Renal cortical epithelial cell (primary cell): ENCODE data around the gene PCDH9. TPM values are rescaled to one million over a fixed set of nuclear protein-coding genes. Genes with fewer than 3 reads are reported as not detected.
"Not testable (repeated sequence)": the region's sequence is repeated elsewhere in the genome, so short reads cannot be mapped to it uniquely, and the experiment has no call there.

ENCODE experiments used
- DNase-seq: peaks from one replicate; pipeline ENCODE4 v3.0.0-alpha.2; 2011; ENCODE audit warnings: low read depth
- total RNA-seq: library from RNA; depleted of rRNA; stranded (reverse); fragments of >200 nt; gene quantifications from 2 replicates; pipeline ENCODE4 v1.2.3, GENCODE V29; 2014

Gene PCDH9
- total RNA-seq, 1 donor from 2014 or later, result 4.6 TPM

DNA sequence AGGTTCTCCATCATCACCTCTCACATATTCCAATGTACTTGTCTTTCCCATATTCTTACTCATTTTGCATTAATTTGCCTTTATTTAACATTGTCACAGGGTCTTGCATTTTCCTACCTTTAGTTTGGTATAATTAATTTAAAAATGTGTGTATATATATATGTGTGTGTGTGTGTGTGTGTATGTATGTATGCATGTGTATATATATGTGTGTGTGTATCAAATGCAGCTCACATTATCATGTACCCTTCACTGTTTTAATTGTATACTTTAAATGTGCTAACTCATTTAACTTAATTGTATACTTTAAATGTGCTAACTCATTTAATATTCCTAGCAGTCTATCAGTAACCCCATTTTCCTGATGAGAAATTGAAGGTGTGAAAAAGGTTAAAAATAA, 104.5 kb downstream of the PCDH9 start:
- DNase-seq, result no peak

DNA sequence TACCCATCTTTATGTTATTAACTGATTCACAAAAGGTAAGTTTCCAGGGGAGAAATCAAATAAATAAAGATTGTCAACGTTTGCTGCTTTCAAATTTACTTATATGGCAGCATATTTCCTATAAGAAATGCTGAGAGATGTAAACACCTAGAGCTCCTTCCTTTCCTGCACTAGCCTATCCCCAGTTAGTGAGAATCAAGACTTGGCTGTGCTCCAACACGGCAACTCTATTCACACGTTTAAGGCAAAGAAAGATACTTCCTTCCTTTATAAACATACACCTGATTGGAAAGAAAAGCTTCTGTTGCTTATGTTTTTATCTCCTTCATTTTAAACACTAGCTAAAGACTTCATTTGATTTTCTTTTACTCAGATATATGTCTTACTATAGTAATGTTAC, 107.0 kb downstream of the PCDH9 start:
- DNase-seq, result no peak

DNA sequence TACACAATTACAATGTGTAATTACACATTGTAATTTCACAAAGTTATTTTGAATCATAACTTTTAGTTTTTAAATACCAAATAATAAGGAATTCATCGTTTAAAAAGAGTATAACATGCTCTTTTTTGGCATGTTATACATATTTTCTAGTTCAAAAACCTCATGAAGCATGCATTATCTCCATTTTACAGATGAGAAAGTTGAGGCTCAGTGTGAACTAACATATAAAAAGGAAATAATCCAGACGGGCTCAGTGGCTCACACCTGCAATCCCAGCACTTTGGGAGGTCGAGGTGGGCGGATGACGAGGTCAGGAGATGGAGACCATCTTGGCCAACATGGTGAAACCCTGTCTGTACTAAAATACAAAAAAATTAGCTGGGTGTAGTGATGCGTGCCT, 107.9 kb downstream of the PCDH9 start:
- DNase-seq, result no peak

DNA sequence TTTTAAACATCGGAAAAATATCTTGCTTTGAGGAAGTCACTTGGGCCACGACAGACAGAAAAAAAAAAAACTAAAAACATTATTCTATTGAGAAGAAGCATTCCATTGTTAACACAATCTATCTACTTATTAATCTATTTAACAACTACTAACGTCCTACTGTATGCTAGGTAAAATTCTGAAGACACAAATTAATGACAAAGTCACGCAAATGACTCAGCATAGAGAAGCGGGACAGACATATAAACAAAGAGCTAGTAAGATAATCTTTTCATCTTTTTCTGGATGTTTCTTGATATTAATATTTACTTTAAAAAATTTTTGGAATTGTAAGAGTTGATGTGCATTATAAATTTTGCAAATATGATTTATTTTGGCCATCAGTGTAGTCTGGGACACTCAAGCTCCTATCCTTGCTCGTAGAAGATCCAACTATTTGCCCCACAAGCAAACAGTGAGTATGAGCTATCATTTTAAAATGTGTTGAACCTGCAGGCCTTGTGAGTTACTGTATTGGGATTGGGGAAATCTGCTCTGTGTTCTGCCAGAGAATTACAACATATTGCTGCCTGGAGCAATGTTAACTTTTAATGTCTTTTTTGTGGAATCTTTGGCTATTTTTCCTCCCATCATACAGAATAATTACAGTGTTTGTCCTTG, 109.1 kb downstream of the PCDH9 start:
- DNase-seq, result peak; percentile 52

DNA sequence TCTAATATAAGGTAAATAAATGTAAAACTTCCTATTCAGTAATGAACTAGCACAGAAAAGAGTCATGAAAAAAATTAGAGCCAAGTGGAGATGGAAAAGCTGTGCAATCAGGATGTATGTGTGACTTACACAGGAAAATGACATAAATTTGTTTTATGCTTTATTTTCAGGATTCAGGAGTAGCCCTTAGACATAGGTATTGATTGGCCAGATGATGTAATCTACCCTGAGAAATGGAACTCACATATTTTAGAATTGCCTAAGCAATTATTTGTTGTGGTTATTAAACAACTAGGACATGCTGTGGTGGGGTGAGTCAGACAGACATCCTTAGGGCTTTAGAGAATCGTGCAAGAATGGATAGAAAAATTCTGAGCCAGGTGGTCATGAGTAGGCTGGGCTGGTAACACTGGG, 110.6 kb downstream of the PCDH9 start:
- peak; percentile 98 for DNase-seq

DNA sequence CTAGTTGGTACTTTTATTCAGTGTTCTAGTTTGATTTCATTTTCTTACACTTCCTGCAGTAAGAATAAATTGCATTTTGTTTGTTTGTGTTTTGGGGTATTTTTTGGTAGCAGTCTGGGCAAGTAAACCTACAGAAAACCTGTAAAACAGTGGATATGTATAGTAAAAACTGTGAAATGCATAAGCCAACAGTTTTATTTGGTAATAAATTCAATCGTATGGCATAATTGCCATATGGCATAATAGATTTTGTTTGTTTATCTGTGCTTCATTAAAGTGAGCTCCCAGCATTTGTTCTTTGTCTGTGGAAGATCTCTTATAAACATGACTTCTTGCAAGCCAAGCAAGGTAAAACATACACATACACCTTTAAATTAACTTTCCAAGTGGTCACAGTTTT, 111.9 kb downstream of the PCDH9 start:
- DNase-seq, result no peak

DNA sequence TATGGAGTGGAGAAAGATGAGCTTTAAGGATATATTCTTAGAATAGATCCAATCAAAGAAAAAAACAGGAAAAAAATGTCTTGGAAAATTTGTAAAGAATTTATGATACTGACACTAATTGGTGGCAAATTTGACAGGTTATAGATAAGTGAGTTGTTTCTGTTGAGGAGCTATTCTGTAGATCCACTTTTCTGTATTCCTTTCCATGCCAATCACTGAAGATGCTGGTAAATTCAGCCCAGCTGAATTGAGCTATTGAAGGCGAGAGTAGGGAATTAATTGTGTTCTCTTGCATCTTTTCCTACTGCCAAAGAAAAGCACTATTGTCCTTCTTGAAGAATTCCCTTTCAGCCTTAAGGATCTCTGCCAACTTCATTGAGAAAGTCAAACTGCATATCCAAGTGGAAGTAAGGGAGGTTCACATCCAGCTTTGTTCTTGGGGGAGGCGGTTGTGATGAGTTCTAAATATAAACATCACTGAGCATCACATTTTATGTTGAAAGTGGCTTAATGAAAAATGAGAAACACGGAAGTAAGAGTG, 113.1 kb downstream of the PCDH9 start:
- no peak for DNase-seq

DNA sequence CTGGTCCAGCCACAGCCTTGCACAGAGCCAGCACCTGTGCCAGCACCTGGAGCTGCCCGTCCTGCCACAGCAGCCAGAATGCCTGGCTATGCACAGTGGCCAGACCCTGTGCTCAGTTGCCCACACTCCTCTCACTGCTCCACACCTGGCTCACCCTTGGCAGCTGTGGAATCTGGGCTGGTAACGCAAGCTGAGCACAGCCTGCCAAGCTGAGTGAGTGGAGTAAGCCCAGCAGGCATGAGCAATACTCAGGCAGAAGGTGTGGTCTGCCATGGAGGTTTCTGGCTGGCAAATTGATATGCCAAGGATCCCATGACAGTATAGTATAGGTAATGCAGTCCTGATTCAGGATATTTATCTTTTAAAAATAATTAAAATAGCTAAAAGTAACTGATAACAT, 122.2 kb downstream of the PCDH9 start:
- no peak for DNase-seq

DNA sequence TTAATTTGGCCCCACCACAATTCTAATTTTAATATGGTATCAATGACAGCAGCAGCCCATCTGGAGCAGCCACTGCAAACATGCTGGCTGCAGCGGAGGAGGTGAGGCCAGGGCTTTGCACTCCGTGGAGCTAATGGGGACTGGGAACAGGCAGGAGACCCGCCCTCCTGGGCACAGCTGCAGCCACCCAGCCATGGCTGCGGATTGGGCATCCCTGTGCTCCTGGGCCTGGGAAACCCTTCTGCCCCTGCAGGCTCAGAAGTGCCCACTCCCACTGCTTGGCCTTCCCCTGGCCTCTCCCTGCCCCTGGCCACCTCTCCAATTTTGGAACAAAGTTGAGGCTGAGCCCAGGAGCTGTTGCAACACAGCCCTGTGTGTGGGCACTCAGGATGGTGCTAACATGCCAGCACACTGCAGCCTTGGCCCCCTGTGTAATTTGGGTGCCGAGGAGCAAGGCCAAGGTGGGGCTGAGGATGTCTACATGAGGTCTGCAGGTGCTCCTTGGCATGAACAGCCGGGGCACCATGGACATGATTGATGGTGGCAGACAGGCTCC, 123.6 kb downstream of the PCDH9 start:
- DNase-seq, result no peak

DNA sequence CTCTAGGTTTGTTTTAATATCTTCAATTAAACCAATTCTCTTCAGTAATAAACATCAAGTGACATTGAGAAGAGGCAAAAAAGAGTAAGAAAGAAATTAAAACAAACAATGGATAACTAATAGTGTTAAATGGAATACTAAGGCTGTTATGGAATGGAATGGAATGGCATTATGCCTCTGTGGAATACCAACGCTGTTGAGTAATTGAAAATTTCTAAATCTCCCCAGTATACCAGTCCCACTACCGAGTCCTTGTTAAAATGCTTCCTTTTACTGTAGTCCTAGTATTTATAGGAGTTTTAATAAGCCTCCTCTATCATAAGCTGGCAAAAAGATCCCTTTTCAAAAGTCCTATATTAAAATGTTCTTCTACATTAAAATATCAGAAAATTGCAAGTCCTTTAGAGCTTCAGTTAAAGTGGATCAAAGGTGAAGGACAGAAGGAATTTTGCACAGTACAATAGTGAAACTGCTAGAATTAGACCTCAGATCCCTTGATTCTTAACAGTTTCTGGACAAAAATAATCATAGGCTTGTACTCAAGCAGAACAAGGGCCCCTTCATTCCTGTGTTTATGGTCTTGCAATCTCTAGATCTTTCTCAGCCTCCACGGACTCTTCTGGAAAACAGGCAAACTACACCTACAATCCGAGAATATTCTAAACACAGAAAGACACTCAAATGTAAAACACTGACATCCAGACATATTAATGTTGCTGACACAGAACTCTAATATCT, 128.2 kb downstream of the PCDH9 start:
- no peak for DNase-seq

DNA sequence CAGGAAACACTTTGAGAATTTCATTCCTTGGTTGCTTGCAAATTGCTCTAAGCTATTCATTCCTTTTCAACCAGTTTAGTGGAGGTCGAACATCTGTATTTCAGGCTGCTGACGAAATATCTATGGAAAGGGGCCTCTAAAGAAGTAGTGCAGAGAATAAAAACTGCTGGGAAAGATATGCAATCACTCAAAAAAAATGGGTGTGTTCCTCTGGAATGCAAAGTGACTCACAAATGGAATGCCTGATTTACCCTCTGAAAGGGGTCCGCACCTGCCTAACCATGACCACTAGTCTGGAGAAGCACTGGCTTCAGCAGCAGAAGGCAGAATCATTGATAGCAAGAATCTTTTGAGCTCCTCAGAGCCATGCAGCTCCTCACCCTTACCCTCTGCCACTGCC, 129.4 kb downstream of the PCDH9 start:
- peak; percentile 54 for DNase-seq

DNA sequence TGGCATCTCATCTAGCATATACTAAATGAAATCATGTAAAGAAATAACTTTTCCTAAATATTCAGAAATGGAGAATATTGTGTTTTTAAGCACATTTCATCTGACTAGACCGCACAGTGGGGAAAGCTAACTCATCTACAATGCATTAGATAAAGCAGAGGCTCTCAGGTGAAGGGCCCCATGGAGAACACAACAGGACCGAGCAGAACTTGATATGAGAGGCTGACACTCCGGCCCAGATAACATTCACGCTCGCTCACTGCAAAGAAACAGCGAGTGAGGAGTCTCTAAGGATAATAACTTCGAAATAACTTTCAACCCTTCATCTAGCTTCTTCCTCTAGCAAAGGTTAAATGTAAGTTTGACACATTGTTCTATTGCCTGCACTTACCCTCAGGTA, 130.6 kb downstream of the PCDH9 start:
- no peak for DNase-seq

DNA sequence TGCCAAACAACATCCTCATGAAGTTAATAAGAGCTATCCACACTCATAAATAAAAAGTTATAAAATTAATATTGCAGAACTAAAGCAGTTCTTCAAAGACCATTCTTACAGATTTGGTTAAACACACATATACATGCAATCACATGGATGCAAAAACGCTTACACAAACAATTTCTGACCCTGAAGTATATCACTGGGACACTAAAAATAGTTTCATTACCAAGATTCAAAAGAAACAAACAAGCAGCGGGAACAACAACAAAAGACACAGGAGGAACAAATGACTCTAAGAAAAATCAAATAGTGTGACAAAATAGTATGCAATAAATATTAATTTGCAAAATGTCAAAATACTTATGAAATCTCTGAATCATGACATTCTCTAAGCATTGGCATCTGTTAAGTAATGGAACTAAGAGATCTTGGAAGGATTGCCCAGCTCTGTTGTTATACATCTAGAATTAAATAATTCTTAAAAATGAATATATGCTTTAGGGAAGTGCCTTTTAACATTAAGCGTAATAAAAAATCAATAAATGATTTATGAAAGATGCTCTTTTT, 132.2 kb downstream of the PCDH9 start:
- no peak for DNase-seq

DNA sequence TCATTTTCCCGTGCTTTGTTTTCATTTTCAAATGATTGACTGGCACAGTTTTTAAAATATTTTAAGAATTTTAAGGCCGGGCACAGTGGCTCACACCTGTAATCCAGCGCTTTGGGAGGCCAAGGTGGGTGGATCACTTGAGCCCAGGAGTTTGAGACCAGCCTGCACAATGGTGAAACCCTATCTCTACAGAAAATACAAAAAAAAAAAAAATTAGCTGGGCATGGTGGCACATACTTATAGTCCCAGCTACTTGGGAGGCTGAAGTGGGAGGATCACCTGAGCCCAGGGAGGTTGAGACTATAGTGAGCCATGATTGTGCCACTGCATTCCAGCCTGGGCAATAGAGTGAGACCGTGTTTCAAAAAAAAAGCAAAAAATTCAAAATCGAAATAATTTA, 133.2 kb downstream of the PCDH9 start:
- DNase-seq, result not testable (repeated sequence)

DNA sequence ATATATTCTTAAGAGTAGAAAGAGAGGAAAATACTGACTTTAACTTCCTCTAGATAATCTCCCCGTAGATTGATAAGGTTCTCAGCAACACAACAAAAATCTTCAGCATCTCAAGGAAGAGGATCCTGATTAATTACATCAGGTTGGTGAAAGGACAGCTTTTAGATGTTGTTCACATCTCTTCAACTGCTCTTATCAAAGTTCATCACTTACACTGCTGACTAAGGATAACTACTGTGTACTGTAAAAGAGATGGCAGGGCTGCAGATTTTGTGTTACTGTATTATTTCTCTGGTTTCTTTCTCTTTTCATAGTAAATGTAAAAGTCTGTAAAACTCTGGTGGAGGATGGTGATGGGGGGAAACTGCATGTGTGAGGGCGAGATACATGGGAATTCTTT, 133.7 kb downstream of the PCDH9 start:
- DNase-seq, result no peak

DNA sequence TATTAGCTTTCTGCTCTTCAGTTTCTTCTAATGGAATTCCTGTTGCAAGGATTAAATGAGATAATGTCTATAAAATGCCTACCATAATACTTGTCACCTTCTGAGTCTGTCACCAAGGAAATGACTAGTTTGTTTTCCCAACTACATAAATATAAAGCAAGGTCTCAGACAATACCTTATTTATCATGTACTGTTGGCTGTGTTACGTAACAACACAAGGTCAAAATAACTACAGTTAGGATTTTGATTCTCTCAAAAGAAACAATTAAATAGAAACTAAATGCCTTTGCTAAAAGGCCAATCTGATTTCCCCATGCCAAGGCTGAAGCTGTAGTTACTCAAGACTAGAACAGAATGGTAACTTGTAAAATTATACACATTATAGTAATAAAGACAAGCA, 134.5 kb downstream of the PCDH9 start:
- peak; percentile 75 for DNase-seq

DNA sequence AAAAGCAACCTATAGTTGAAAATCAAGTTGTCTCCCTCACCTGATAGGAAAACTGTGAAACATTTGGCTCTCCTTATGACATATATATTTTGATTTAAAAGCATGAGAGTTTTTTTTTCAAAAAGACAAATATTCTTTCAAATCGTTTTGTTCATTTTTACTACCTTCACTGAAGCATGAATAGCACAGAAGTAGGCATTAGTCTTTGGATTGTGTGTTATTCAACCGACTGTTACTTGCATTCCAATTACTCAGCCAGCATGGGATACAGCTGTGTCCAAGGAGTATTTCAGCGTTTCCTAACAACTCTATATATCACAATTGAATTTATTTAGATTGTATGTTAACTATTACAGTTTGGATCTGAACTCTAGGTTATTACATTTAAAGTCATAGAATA, 135.2 kb downstream of the PCDH9 start:
- peak; percentile 59 for DNase-seq

DNA sequence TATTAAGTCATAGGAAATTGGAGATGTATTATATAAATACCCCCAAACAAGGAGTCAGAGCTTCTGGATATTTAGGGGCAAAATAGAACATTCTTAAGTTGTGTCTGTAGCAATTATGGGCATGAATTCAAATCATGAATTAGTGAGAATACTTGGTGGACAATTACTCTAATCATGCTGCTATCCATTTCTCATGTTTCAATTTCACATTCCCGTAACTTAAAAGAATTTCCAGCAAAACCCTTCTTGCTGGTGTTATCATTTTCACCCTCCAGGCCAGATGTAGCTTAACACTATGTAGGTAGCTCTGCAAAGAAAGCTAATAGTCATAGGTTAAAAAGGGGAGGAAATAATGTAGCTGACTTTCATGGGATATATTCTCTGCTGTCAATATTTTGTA, 136.1 kb downstream of the PCDH9 start:
- no peak for DNase-seq

DNA sequence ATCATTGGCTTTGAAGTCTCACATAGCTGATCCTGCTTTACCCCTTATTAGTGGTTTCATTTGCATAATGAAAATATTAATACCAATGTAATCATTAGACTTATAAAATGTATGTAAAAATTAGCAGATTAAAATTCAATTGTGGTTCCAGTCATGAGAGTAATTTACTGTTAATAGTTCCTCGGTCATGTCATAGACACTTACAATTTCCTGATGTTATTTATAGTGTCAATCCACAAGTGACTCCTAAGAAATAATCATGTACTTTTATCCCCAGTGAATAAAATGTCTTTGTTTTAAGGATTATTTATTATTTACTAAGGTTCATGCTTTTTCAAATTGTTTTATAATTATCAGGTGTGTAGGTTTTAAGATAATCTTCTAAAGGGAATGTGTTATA, 138.5 kb downstream of the PCDH9 start:
- no peak for DNase-seq

DNA sequence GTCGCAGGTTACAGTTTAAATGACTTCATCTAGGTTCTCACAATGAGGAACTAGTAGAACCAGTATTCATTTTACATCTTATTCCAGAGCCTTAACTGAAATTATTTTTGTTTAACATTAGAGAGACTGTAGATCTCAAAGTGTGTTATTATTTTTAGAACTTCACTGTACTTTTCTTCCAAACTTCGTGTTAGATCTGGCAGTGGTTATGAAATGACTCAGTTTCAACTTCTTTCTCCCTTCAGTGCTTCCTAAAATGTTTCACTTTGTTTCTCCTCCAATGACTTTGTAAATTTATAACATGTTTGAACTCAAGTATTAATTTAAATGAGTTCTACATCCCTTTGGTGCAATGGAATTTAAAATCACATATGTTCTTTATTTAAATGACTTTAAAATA, 139.3 kb downstream of the PCDH9 start:
- DNase-seq, result no peak

DNA sequence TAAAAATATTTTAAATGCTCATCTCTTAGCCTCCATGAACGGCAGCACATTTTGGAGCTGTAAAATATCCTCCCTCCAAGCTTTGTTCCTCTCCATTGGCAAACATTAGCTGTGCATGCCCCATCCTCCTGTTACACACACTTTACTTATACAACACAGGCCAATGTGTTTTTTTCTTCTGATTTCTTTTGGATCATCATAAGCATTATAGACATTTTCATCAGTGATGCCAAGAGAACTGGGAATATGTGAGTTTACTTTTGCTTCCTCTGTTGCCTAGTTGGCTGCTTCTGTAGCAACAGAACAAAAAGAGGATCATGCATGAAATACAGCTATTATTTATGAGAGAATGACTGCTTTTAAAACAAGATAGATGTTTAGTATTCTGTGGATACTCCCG, 142.6 kb downstream of the PCDH9 start:
- no peak for DNase-seq

DNA sequence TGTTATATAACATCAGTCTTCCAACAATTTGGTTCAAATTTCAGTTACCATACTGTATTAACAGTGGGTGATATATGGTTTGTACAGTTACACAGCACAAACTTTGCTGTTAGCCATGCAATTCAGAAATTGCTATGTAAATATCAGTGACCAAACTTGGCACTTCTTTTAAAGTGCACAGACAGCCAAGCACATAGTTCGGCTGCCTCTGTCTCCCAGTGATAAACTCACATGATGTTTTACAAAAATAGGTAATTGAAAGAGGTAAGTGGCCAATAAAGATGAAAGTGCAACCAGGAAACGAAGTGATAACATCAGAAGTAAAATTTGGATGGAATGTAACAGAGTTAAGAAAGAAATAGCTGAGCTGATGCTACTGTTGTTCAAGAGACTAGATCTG, 143.9 kb downstream of the PCDH9 start:
- no peak for DNase-seq

DNA sequence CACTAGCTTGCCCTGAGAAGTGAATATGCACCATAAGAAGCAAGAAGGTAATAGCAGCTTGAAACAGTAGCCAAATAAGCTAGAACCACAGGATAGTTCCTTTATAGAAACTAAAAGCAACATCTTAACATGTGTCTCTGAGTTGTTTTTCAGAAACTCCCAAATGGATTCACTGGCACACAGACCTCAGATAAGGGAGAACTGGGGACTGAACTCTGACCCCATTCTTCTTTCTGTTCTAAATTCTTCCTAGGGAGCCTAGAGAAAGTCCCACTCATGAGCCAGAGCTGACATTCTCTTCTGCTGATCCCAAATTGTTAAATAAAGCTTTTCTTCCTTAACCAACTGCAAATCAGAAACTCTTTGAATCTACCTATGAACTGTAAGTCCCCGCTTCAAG, 146.1 kb downstream of the PCDH9 start:
- DNase-seq, result no peak
